A172 (cell line): Measurements from ENCODE around the gene DUSP3. TPM values are rescaled to one million over a fixed set of nuclear protein-coding genes. Genes with fewer than 3 reads are reported as not detected.

Source experiments
- DNase-seq: peaks from one replicate; pipeline ENCODE4 v3.0.0-alpha.2; 2015; ENCODE audit warnings: low spot score
- total RNA-seq: library from RNA; depleted of rRNA; stranded (reverse); fragments of >200 nt; shearing (Covaris generic); gene quantifications from 2 replicates; pipeline ENCODE4 v1.2.3, GENCODE V29; 2014; rRNA removed

The DUSP3 gene
- total RNA-seq, 1 experiment from 2014 or later: 84.6 TPM

DNA sequence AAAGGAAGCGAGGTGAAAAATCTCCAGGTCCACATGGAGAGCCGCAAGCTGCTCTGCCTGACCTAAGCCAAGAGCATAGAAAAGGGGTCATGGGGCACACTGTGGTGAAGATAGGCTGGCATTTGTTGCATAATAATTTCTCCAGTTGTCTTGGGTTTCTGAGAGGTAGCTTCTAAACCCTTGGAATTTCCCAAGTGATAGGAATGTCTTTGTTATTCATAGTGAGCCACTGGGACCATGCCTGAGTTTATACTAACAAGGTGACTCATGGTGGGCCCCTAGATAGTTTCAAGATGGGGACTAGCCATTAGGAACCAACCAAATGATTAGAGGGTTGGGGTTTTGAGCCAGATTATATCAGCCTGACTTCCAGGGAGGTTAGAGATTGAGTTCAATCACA is 45.8 kb downstream of the DUSP3 start:
- DNase-seq: peak; percentile 96

GRCh38 chr17:43728081-43728480 is 50.7 kb downstream of the DUSP3 start:
- DNase-seq: no peak

GRCh38 chr17:43723697-43724359 is 54.9 kb downstream of the DUSP3 start:
- DNase-seq: peak; percentile 94

GRCh38 chr17:43722870-43723665 is 55.7 kb downstream of the DUSP3 start:
- DNase-seq: peak; percentile 30

DNA sequence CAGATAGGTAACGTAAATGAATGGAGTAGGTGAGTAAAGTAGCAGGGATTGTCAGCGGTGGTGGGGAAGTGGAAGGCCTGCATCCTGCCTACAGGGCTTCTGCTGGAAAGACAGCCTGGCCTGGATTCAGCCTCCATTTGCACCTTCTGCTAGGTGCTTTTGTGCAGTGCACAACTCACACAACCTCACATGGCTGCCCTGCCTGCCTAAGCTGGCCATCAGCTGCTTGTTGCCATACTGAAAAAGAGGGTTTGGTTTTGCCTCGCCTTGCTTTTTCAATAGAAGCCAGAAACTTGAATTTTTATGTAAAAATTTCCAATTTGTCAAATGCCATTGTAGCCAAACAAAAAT is 56.5 kb downstream of the DUSP3 start:
- no peak for DNase-seq

DNA sequence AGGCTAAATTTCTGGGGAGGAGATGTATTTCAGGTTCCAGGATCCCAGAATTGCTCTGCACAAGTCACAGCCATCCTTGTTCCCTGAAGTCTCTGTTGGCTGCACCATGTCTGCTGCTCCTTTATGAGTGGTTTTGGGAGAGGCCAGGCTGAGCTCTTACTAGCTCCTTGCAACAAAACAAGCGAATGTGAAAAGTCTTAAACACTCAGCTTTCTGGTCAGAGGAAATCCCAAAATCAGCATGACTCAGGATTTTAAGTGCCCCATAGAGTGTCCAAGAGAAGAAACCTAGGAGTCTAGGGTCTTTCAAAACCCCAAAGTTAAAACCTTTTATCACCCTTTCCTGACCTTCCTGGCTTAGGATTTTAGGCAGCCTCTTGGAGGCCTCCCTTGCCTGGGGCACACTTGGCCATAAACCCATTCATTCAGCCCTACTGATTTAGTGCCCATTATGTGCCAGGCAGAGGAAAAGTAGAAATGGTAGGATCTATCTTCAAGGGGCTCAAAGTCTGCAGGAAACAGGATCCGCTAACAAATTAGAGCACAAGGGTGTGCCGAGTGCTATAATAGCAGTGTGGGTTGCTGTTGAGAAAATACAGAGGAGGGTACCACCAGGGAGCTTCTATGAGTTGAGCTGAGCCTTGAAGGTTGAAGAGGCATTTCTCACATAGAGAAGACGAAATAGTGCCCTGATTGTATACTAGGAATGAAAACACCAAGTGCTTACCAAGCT is 57.1 kb downstream of the DUSP3 start:
- peak; percentile 28 for DNase-seq

DNA sequence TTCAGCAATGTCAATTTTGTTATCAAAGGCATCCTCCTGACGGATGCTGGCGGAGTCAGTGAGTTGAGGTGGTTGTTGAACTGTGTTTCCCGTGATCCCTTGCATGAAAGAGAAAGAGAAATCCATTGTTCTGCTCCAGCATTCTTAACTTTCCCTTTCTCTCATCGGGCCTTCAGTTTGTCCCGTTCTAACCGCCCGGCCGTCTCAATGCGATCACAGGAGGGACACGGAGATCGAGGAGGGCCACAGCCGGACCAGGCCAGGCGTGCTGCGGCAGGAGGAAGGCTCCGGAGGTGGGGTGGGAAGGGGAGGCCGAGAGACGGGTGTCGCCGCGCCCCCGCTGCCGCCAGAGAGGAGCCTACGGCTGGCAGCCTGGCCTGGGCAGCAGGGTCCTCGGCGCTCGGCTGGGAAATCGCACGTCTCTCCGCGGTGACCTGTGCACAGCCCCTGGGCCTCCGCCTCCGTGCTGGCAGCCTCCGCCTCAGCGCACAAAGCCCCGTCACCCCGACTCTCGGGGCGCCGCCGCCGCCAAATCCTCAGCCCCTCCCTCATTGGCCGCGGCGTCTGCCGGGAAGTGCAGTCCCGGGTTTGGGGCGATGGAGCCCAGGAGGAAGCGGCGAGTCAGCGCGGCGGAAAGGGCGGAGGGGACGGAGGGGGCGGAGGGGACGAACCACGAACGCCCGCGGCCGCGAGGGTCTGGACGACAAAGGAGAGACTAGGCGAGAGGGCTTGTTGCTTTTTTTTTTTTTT is 58.3 kb downstream of the DUSP3 start:
- DNase-seq: no peak

GRCh38 chr17:43719578-43719977 is 59.2 kb downstream of the DUSP3 start:
- no peak for DNase-seq

DNA sequence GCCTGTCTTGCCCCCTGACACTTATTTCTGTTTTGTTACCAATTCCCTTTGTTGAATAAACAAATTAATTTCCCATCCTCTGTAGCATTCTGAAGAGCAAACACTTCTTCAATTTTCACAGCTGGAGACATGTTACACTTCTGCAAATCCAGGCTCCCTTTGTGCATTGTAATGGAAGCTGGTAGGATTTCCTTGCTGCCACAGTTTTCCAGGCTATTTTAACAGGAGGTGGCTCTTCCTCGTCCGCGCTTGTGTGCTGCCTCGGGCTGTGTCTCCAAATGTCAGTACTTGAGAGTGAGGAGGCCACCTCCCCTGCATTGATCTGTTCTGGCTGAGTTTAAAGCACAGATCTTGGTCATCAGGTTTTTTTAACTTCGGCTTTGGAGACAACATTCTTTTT is 60.2 kb downstream of the DUSP3 start:
- no peak for DNase-seq

GRCh38 chr17:43717913-43718312 is 60.9 kb downstream of the DUSP3 start:
- no peak for DNase-seq

Other genes starting within 250 kb of the DUSP3 start
- 13.4 and 14.4 TPM in 2 replicates for gene ETV4, start 232.6 kb downstream of the DUSP3 start, total RNA-seq
- gene MEOX1, start 117.1 kb downstream of the DUSP3 start, total RNA-seq: not detected in 2 replicates
- gene SOST, start 20.2 kb downstream of the DUSP3 start, total RNA-seq: 0.07 and 0.24 TPM in 2 replicates
- 0.24 TPM in 1 of 2 replicates, not detected in the other for gene CFAP97D1, start 1.5 kb upstream of the DUSP3 start, total RNA-seq
- 11.6 and 19.1 TPM in 2 replicates for gene MPP3, start 54.2 kb upstream of the DUSP3 start, total RNA-seq
- gene CD300LG, start 68.2 kb upstream of the DUSP3 start, total RNA-seq: not detected in 2 replicates
- 4.8 TPM in 2 replicates for gene MPP2, start 128.6 kb upstream of the DUSP3 start, total RNA-seq
- not detected in 2 replicates for gene PPY, start 163.5 kb upstream of the DUSP3 start, total RNA-seq
- gene PYY, start 175.0 kb upstream of the DUSP3 start, total RNA-seq: not detected in 2 replicates
- gene NAGS, start 225.6 kb upstream of the DUSP3 start, total RNA-seq: 1.1 and 1.4 TPM in 2 replicates
- 48.3 and 73.8 TPM in 2 replicates for gene TMEM101, start 236.0 kb upstream of the DUSP3 start, total RNA-seq